ENCODE measurements around the gene LSP1.
A peak's percentile ranks its signal among the peaks of the same experiment; 100 is the strongest.

LSP1 gene

DNA sequence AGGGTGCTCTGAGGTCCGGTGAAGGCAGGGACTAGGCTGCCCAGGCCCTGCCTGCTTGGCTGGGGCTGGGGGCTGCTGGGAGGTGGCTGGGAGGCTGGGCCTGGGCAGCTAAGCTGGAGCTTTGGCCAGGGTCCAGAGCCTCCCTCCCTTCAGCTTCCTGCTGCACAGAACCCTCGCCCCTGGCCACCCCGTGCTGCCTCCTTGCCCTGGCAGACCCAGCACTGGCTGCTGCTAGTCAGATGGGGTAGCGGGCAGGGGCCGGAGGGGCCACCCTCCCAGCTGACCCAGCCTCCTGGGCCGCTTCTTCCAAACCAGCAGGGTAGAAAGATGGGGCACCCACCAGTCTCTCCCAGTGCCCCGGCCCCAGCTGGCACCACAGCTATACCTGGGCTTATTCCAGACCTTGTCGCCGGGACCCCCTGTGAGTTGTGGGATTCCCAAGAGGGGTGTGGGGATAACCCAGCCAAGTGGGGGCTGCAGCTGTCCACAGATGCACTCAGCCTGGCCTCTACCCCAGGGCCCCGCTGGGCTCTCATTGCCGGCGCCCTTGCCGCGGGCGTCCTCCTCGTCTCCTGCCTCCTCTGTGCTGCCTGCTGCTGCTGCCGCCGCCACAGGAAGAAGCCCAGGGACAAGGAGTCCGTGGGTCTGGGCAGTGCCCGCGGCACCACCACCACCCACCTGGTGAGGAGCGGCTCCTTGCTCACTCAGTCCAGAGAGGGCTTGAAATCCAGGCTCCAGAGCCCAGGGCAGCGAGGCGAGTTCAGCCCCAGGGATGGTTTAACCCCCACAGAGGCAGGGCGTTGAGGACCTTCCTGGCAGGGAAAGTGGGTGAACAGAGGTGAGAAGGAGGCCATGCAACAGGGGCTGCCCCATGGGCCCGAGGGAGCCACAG lies 17.9 kb upstream of the LSP1 start, which contains the start of gene SYT8:
SYT8 (plus strand) TSS at position 212 of the 892 bp plus-strand sequence; CDS start at position 328, 116 bp downstream.
- H3K4me1 ChIP-seq, result no peaks in the 10 kb centered on the region; the same call in 1 of the 2 replicates
- no peaks in the 10 kb centered on the region for H3K27me3 ChIP-seq
- no peak within 1 kb of the TSS for H3K4me3 ChIP-seq (ENCODE audit: low read depth, low read length)

DNA sequence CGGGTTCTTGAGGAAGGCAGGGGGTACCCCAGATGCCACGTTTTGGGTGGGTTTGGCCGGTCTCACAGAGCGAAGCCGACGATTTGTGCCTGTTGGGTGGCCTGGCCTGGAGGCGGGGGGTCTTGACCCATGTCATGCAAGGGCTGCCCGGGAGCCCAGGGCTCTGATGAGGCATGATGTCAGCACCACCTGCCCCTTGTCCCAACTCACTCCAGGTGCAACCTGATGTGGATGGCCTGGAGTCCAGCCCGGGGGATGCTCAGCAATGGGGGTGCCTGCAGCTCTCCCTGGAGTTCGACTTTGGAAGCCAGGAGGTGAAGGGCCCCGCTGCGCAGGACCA lies 17.2 kb upstream of the LSP1 start:
- Histone ChIP-seq H3K4me1 (no peaks in the 10 kb centered on the region; the same call in 1 of the 2 replicates), H3K9me3 (no peaks in the 10 kb centered on the region), H3K27me3 (no peaks in the 10 kb centered on the region), H3K36me3 (no peaks in the 10 kb centered on the region), H3K4me3 (ENCODE audit: low read depth, low read length) (no peak overlapping the region)
- TF ChIP-seq, protein P1, sequence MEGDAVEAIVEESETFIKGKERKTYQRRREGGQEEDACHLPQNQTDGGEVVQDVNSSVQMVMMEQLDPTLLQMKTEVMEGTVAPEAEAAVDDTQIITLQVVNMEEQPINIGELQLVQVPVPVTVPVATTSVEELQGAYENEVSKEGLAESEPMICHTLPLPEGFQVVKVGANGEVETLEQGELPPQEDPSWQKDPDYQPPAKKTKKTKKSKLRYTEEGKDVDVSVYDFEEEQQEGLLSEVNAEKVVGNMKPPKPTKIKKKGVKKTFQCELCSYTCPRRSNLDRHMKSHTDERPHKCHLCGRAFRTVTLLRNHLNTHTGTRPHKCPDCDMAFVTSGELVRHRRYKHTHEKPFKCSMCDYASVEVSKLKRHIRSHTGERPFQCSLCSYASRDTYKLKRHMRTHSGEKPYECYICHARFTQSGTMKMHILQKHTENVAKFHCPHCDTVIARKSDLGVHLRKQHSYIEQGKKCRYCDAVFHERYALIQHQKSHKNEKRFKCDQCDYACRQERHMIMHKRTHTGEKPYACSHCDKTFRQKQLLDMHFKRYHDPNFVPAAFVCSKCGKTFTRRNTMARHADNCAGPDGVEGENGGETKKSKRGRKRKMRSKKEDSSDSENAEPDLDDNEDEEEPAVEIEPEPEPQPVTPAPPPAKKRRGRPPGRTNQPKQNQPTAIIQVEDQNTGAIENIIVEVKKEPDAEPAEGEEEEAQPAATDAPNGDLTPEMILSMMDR (IDR thresholded peaks at IDR 0.05; ENCODE audit: low read depth, low read length), result no peak
- DNase-seq, result no peak

More for the DNA sequence above, 17.9 kb upstream of the LSP1 start, which contains the start of gene SYT8:
- TF ChIP-seq, protein P1 (IDR thresholded peaks at IDR 0.05; ENCODE audit: low read depth, low read length), result no peak
- no peaks in the 10 kb centered on the region for H3K36me3 ChIP-seq
- no peaks in the 10 kb centered on the region for H3K9me3 ChIP-seq
- no peak for DNase-seq

DNA sequence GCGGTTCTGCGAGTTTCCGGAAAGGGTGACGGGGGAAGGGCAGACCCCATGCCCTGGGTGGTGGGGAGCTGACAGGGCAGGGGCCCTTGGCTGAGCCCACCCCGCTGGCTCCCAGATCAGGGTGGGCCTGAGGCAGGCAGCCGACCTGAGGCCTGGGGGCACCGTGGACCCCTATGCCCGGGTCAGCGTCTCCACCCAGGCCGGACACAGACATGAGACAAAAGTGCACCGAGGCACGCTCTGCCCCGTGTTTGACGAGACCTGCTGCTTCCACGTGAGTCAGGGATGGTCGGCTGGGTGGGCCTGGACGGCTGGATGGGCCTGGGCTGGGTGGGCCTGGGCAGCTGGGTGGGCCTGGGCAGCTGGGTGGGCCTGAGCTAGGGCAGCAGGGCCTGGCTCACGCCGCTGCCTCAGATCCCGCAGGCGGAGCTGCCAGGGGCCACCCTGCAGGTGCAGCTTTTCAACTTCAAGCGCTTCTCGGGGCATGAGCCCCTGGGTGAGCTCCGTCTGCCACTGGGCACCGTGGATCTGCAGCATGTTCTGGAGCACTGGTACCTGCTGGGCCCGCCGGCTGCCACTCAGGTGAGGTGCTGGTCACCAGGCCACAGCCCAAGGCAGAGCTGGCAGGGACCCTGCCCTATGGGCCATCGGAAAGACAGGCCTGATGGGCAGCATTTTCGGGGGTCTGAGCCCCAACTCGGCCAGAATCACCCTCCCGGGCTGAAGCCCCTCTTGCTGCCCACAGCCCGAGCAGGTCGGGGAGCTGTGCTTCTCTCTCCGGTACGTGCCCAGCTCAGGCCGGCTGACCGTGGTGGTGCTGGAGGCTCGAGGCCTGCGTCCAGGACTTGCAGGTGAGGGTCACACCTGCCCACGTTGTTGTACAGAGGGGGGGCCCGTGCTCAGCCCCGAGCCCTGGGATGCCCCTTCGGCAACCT lies 16.6 kb upstream of the LSP1 start:
- no peak for DNase-seq
- TF ChIP-seq, protein P1 (IDR thresholded peaks at IDR 0.05; ENCODE audit: low read depth, low read length), result no peak
- Histone ChIP-seq H3K36me3 (no peaks in the 10 kb centered on the region), H3K27me3 (no peaks in the 10 kb centered on the region), H3K4me3 (ENCODE audit: low read depth, low read length) (no peak overlapping the region), H3K9me3 (no peaks in the 10 kb centered on the region), H3K4me1 (no peaks in the 10 kb centered on the region; the same call in 1 of the 2 replicates)

DNA sequence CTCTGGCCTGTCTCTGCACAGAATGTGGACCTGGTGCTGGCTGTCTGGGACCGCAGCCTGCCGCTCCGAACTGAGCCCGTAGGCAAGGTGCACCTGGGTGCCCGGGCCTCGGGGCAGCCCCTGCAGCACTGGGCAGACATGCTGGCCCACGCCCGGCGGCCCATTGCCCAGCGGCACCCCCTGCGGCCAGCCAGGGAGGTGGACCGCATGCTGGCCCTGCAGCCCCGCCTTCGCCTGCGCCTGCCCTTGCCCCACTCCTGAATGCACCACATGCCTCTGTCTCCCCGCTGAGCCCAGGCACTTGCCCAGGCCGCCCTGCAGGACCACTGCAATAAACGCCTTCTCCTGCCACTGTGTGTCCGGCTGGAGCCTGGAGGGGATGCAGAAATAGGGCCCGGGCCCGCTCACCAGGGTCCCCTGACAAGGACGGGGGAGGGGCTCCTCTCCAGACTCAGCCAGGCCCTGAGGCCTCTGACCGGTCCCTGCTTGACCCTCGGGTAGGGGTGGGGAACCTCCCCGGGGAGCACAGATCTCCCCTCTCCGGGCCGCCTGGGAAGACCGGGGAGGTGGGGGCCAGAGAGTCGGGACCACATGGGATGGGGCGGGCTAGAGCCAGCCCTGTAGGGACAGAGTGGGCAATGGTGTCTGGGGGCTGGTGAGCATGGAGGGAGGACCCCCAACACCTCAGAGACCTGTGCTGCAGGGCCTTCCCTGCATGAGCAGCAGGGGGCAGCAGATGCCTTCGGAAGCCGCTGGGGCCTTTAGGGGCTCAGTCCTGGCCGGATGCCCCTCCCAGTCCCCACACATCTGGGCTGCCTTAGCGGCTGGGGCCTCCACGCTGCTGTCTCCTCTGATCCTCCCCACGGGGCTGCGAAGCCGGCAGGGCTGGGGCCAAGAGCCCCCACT lies 15.5 kb upstream of the LSP1 start:
- no peaks in the 10 kb centered on the region for H3K27me3 ChIP-seq
- no peaks in the 10 kb centered on the region for H3K36me3 ChIP-seq
- no peak overlapping the region for H3K4me3 ChIP-seq (ENCODE audit: low read depth, low read length)
- H3K4me1 ChIP-seq, result no peaks in the 10 kb centered on the region; the same call in 1 of the 2 replicates
- no peaks in the 10 kb centered on the region for H3K9me3 ChIP-seq
- DNase-seq, result peak; percentile 78
- TF ChIP-seq, protein P1 (IDR thresholded peaks at IDR 0.05; ENCODE audit: low read depth, low read length), result peak; percentile 70

DNA sequence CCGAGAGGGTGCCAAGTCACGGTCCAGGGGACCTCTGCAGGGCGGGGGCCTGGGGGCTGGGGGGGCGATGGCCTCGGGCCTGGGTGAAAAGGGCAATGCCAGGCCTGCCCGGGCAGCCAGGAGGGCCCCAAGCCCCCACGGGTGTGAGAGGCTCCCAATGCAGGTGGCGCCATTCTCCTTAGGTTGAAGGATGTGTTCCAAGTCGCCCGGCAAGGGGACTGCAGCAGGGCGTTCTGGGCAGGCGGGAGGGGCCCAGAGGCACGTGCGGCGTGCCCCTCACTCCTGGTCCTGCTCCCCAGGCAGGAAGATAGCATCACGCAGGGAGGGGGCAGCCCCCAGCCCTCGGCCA lies 14.8 kb upstream of the LSP1 start:
- Histone ChIP-seq H3K27me3 (no peaks in the 10 kb centered on the region), H3K9me3 (no peaks in the 10 kb centered on the region), H3K4me1 (no peaks in the 10 kb centered on the region; the same call in 1 of the 2 replicates), H3K36me3 (no peaks in the 10 kb centered on the region), H3K4me3 (ENCODE audit: low read depth, low read length) (no peak overlapping the region)
- TF ChIP-seq, protein P1 (IDR thresholded peaks at IDR 0.05; ENCODE audit: low read depth, low read length), result no peak
- DNase-seq, result no peak
